Gastrocnemius medialis (tissue), 4 donors: ENCODE results near the gene TP63. TPM values are rescaled to one million over a fixed set of nuclear protein-coding genes. Genes with fewer than 3 reads are reported as not detected.

Source experiments
- ATAC-seq, 2 donors: fragments of 150-250 bp; one replicate each; pipeline ENCODE4 v1.9.1; 2016
- DNase-seq, 2 donors: peaks; one replicate each; pipeline ENCODE4 v3.0.0-alpha.2; 2019
- H3K27ac ChIP-seq, 4 donors: fragments of 200-600 bp; sonication (generic); 1 replicate in 1 of 4; 2 replicates in 3 of 4; pipeline ENCODE4 v1.5.1; 2016 to 2018; ENCODE audit warnings: mild to moderate bottlenecking in 2 of 4, moderate library complexity in 1 of 4
- H3K27me3 ChIP-seq, 3 donors: fragments of 200-600 bp; sonication (generic) in 2 of 3; 1 replicate in 1 of 3; 2 replicates in 2 of 3; pipeline versions ENCODE4 v1.5.1 to v1.6.0; 2016 to 2019; ENCODE audit warnings: mild to moderate bottlenecking in 1 of 3, moderate library complexity in 1 of 3
- H3K36me3 ChIP-seq, 2 donors: fragments of 200-600 bp; sonication (generic) in 1 of 2; one replicate each; pipeline ENCODE4 v1.5.1; 2017 to 2018
- H3K4me1 ChIP-seq, 2 donors: fragments of 200-600 bp; sonication (generic) in 1 of 2; one replicate each; pipeline ENCODE4 v1.5.1; 2016 to 2017; ENCODE audit warnings: mild to moderate bottlenecking in 2 of 2
- H3K4me3 ChIP-seq, 4 donors: fragments of 200-600 bp; sonication (generic) in 3 of 4; 1 replicate in 1 of 4; 2 replicates in 3 of 4; pipeline ENCODE4 v1.5.1; 2016 to 2019; ENCODE audit warnings: mild to moderate bottlenecking in 2 of 4
- H3K9me3 ChIP-seq, 3 donors: fragments of 200-600 bp; sonication (generic) in 2 of 3; 1 replicate in 1 of 3; 2 replicates in 2 of 3; pipeline ENCODE4 v1.5.1; 2016 to 2019
- POLR2A ChIP-seq, 2 donors: fragments of 450-650 bp; IDR thresholded peaks; one replicate each; pipeline ENCODE4 v1.6.1; 2017; ENCODE audit warnings: antibody characterized with exemption in 2 of 2, mild to moderate bottlenecking in 2 of 2, moderate library complexity in 2 of 2
- in situ Hi-C, 4 donors: fragments of 200-750 bp; cut with MboI; loops; one replicate each; pipeline versions ENCODE4 v1.15.0 to v1.8.0; 2017; ENCODE audit warnings: low sequenced_read_pairs in 4 of 4
- intact Hi-C: fragments of 100-400 bp; cut with DNase I; formaldehyde crosslinking; loops from one replicate; pipeline ENCODE4 v1.15.1; 2023; ENCODE audit warnings: low total_unique reads
- total RNA-seq, 4 donors: library from RNA; depleted of rRNA; stranded (reverse); fragments of >200 nt; gene quantifications; one replicate each; pipeline versions ENCODE4 v1.1.0 to v1.2.3, GENCODE V29; 2016
- TF ChIP-seq, protein P1 (sequence below), 5 experiments: fragments of 450-650 bp in 3 of 5; fragments of 200-600 bp in 2 of 5; sonication (generic) in 2 of 5; IDR thresholded peaks in 4 of 5; conservative IDR thresholded peaks in 1 of 5; 1 replicate in 4 of 5; 2 replicates in 1 of 5; pipeline ENCODE4 v1.5.1; 2016 to 2019; ENCODE audit warnings: antibody characterized with exemption in 5 of 5, mild to moderate bottlenecking in 3 of 5, moderate library complexity in 3 of 5

Gene TP63
- total RNA-seq, 4 donors from 2014 or later = 5.2 to 38.8 (median 25.8) TPM

DNA sequence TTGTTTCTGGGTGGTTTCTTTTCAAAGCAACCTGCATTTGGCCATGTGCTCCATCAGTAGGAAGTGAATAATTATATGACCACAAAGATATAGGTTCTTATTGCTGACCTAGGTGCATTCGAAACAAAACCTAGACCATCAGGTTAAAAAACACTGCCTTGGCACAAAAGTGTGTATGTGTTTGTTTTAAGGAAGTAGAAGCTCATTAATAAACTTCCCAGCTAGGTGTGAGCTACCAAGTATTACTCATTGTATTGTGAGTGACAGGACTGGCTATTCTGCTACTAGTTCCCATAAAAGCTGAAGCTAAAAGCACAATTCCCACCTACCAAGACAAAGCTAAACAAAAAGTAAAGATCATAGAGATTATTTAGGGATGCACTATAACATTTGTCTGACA is 168.2 kb downstream of the TP63 start:
- Histone ChIP-seq H3K27me3 (no peaks in the 10 kb centered on the region), H3K27ac (no peak overlapping the region), H3K9me3 (no peaks in the 10 kb centered on the region), H3K4me1 (peaks cover 1 to 4% of the 10 kb centered on the region in 2 donors), H3K36me3 (no peaks in the 10 kb centered on the region), H3K4me3 (no peak overlapping the region)
- intact Hi-C loops (no loop called here), in situ Hi-C loops (no loop called here)
- ATAC-seq (no peak), DNase-seq (no peak)
- no peak for TF ChIP-seq POLR2A (IDR thresholded peaks at IDR 0.05)
- TF ChIP-seq, protein P1, sequence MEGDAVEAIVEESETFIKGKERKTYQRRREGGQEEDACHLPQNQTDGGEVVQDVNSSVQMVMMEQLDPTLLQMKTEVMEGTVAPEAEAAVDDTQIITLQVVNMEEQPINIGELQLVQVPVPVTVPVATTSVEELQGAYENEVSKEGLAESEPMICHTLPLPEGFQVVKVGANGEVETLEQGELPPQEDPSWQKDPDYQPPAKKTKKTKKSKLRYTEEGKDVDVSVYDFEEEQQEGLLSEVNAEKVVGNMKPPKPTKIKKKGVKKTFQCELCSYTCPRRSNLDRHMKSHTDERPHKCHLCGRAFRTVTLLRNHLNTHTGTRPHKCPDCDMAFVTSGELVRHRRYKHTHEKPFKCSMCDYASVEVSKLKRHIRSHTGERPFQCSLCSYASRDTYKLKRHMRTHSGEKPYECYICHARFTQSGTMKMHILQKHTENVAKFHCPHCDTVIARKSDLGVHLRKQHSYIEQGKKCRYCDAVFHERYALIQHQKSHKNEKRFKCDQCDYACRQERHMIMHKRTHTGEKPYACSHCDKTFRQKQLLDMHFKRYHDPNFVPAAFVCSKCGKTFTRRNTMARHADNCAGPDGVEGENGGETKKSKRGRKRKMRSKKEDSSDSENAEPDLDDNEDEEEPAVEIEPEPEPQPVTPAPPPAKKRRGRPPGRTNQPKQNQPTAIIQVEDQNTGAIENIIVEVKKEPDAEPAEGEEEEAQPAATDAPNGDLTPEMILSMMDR (IDR thresholded peaks at IDR 0.05 in 4 of 5, conservative IDR thresholded peaks at IDR 0.05 in 1 of 5) = no peak

DNA sequence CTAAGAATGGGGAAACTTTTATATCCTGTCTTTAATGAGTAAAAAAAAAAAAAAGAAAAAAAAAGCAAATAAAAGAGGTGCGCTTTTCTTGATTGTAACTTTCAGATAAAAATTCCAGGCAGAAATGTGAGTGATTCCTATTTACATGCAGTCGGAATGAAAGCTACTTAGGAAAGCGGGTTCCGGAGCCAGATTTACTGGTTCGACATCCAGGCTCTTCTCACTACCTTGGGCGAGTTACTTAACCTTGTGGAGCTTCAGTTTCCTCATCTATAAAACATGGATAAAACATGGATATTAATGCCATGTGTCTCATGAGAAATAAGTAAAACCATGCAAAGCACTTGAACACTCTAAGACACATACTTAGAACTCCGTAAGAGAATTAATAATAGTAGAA is 169.2 kb downstream of the TP63 start:
- Histone ChIP-seq H3K27ac (no peak overlapping the region), H3K9me3 (no peaks in the 10 kb centered on the region), H3K36me3 (no peaks in the 10 kb centered on the region), H3K4me1 (peaks cover 4 to 5% of the 10 kb centered on the region in 2 donors), H3K27me3 (no peaks in the 10 kb centered on the region), H3K4me3 (no peak overlapping the region)
- TF ChIP-seq POLR2A (IDR thresholded peaks at IDR 0.05) = no peak
- TF ChIP-seq, protein P1 (IDR thresholded peaks at IDR 0.05 in 4 of 5, conservative IDR thresholded peaks at IDR 0.05 in 1 of 5) = no peak
- in situ Hi-C loops = loop anchor here in 1 of 4 donors (25.0 kb wide), 1 partner anchor 163 kb away; the partner anchor contains the start of gene TP63
- intact Hi-C loops = no loop called here
- DNase-seq = no peak
- no peak for ATAC-seq

DNA sequence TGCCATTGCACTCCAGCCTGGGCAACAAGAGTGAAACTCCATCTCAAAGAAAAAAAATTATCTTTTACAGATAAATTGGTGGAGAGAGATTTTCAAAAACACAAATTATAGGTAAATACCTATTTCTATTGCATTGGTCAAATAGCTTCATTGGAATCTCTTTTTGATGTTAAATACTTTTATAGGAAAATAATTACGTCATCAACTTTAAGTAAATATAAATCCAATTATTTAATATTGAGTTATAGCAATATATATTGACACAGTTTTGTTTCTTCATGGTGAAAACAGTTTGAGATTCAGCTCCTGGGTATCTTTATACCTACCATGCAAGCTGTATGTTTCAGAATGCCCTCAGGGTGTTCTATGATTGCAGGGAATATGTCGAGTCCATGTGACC is 172.1 kb downstream of the TP63 start:
- intact Hi-C loops (no loop called here), in situ Hi-C loops (loop anchor here in 1 of 4 donors (25.0 kb wide), 1 partner anchor 166 kb away; the partner anchor contains the start of gene TP63)
- DNase-seq = no peak
- Histone ChIP-seq H3K36me3 (peaks cover 0 to 2% of the 10 kb centered on the region in 2 donors), H3K27ac (no peak overlapping the region), H3K4me3 (no peak overlapping the region), H3K4me1 (peaks cover 12 to 18% of the 10 kb centered on the region in 2 donors), H3K9me3 (no peaks in the 10 kb centered on the region), H3K27me3 (no peaks in the 10 kb centered on the region)
- TF ChIP-seq, protein P1 (IDR thresholded peaks at IDR 0.05 in 4 of 5, conservative IDR thresholded peaks at IDR 0.05 in 1 of 5) = no peak
- no peak for TF ChIP-seq POLR2A (IDR thresholded peaks at IDR 0.05)
- no peak for ATAC-seq

DNA sequence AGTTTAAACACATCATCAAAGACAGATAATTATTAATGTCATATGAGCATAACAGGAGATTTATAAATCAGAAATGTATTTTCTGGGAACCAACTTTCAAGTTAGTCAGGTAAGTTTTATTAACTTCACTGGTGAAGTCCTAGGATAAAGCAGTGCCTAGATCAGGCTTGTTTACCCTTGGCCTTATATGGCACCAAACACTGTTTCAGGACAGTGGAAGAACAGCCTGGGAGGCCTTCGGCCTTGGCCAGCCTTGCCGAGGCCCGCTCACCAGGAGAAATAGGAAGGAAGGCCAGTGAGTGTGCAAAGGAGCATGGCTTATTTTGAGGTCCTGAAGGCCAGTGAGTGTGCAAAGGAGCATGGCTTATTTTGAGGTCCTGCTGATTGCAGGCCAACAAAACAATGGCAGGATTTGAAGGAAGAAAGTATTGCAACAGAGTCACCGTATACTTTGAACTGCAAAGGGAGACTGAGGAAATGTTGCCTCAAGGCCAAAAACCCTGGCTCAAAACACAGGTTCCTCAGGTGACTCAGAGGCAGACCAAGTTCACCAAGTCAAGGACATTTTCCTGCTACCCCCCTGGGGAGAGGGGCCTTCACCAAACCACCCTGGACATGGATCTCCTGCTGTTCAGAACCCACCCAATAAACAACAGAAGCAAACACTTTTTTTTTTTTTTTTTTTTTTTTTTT is 174.3 kb downstream of the TP63 start:
- DNase-seq = no peak
- intact Hi-C loops (loop anchor here (2.0 kb wide), 1 partner anchor 175 kb away; the partner anchor contains the start of gene TP63), in situ Hi-C loops (loop anchor here in 1 of 4 donors (25.0 kb wide), 1 partner anchor 168 kb away; the partner anchor contains the start of gene TP63)
- TF ChIP-seq, protein P1 (IDR thresholded peaks at IDR 0.05 in 4 of 5, conservative IDR thresholded peaks at IDR 0.05 in 1 of 5) = no peak
- TF ChIP-seq POLR2A (IDR thresholded peaks at IDR 0.05) = no peak
- peak overlapping the region; percentile 73 to 95 (median 92) for H3K27ac ChIP-seq
- H3K4me3 ChIP-seq = no peak overlapping the region
- peak in 1 of 2 donors; percentile 19 for ATAC-seq
- peaks cover 8 to 24% of the 10 kb centered on the region in 2 donors for H3K4me1 ChIP-seq
- no peaks in the 10 kb centered on the region for H3K27me3 ChIP-seq
- H3K36me3 ChIP-seq = peaks cover 0 to 4% of the 10 kb centered on the region in 2 donors
- no peaks in the 10 kb centered on the region for H3K9me3 ChIP-seq
